SH-SY5Y (cell line): ENCODE results near the gene MEIKIN.

Source experiments
- GATA2 ChIP-seq: IDR thresholded peaks from 2 replicates; pipeline ENCODE4 v1.6.1; 2011; ENCODE audit warnings: mild to moderate bottlenecking, low read depth, low read length
- GATA3 ChIP-seq: IDR thresholded peaks from 2 replicates; pipeline ENCODE4 v1.6.1; 2011; ENCODE audit warnings: low read depth, mild to moderate bottlenecking, low read length, moderate library complexity

DNA sequence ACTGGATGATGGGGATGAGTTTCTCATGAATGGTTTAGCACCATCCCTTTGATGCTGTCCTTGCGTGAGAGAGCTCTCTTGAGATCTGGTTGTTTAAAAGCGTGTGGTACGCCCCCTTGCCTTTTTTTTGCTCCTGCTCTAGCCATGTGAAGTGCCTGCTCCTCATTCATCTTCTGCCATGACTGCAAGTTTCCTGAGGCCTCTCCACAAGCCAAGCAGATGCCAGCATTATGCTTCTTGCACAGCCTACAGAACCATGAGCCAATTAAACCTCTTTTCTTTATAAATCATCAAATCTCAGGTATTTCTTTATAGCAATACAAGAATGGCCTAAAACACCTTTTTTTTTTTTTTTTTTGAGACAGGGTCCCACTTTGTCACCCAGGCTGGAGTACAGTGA lies 181.5 kb downstream of the MEIKIN start:
- TF ChIP-seq GATA2 = no peak
- no peak for TF ChIP-seq GATA3
